GM04503 (cell line): ENCODE data around the gene MAG.

ENCODE experiments used
- DNase-seq: peaks from one replicate; pipeline ENCODE4 v3.0.0-alpha.2; 2012; ENCODE audit warnings: low read depth

MAG gene

GRCh38 chr19:35363001-35363590, 71.1 kb downstream of the MAG start:
- DNase-seq, result no peak
